Right ventricle myocardium inferior (tissue), 1 donor: ENCODE results near the gene DDIAS. TPM values are rescaled to one million over a fixed set of nuclear protein-coding genes. Genes with fewer than 3 reads are reported as not detected.
"Not testable (repeated sequence)": the region's sequence is repeated elsewhere in the genome, so short reads cannot be mapped to it uniquely, and the experiment has no call there.

Source experiments
- ATAC-seq: fragments of 200-7000 bp; cut with Tn5 transposase; one replicate; pipeline ENCODE4 v1.9.1; 2020; ENCODE audit warnings: mild to moderate bottlenecking, moderate library complexity
- DNase-seq: peaks from one replicate; pipeline ENCODE4 v3.0.0; 2021; ENCODE audit errors: missing footprints
- intact Hi-C: fragments of 100-400 bp; cut with DNase I; formaldehyde crosslinking; loops from one replicate; pipeline ENCODE4 v1.11.0; 2022
- long read RNA-seq: library from polyadenylated mRNA; unstranded; transcript quantifications from one replicate; pipeline ENCODE4 v2.0.0, GENCODE V29; 2021
- total RNA-seq: library from RNA; stranded (reverse); fragmentation: NEBNext Ultra II Directional; extraction: Animal tissue kit (Norgen Biotek cat#: 25700); gene quantifications from one replicate; pipeline ENCODE4 v1.2.1, GENCODE V29; 2021
- donor health status: DM: no; HTN: yes; CAD: no; lungs with severe emphysema.

Gene DDIAS, protein sequence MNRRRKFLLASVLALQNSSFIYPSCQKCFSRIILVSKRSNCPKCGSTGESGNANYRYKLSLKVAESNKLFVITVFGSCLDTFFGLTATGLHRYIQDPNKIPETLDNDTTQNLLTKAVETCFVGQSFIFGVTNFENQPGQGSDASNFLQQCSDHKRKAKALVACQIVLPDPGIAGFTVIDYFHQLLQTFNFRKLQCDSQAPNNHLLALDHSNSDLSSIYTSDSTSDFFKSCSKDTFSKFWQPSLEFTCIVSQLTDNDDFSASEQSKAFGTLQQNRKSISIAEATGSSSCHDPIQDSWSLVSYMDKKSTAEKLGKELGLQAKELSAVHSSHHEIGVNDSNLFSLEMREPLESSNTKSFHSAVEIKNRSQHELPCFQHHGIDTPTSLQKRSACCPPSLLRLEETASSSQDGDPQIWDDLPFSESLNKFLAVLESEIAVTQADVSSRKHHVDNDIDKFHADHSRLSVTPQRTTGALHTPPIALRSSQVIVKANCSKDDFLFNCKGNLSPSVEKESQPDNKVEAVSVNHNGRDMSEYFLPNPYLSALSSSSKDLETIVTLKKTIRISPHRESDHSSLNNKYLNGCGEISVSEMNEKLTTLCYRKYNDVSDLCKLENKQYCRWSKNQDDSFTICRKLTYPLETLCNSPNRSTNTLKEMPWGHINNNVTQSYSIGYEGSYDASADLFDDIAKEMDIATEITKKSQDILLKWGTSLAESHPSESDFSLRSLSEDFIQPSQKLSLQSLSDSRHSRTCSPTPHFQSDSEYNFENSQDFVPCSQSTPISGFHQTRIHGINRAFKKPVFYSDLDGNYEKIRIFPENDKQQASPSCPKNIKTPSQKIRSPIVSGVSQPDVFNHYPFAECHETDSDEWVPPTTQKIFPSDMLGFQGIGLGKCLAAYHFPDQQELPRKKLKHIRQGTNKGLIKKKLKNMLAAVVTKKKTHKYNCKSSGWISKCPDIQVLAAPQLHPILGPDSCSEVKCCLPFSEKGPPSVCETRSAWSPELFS
- 0.95 TPM for total RNA-seq
- long read RNA-seq: 0 reads

GRCh38 chr11:82901165-82901921, at the start of gene DDIAS:
Gene DDIAS (plus strand): TSS chr11:82901736. CDS start chr11:82914739, 13,003 bp downstream.
- intact Hi-C loops: loop anchor here (1.0 to 10.0 kb wide), 4 partner anchors 173 to 385 kb away; partner anchors contain the start of genes ANKRD42, CCDC90B, PCF11 and RAB30
- ATAC-seq: peak; percentile 88

GRCh38 chr11:82854242-82854641, 47.3 kb upstream of the DDIAS start:
- no peak for ATAC-seq
- no peak for DNase-seq
- intact Hi-C loops: no loop called here

More at GRCh38 chr11:82901165-82901921, at the start of gene DDIAS:
- peak; percentile 96 for DNase-seq

DNA sequence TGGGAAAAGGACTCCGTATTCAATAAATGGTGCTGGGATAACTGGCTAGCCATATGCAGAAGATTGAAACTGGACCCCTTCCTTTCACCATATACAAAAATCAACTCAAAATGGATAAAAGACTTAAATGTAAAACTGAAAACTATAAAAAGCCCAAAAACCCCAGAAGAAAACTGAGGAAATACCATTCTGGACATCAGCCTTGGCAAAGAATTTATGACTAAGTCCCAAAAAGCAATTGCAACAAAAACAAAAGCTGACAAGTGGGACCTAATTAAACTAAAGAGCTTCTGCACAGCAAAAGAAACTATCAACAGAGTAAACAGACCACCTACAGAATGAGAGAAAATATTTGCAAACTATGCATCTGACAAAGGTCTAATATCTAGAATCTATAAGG, 46.6 kb upstream of the DDIAS start:
- intact Hi-C loops, ATAC-seq, DNase-seq: not testable (repeated sequence)

GRCh38 chr11:82855616-82856015, 45.9 kb upstream of the DDIAS start:
- intact Hi-C loops: no loop called here
- no peak for ATAC-seq
- DNase-seq: no peak

- DNase-seq (no peak), ATAC-seq (no peak)
- intact Hi-C loops: no loop called here
Observed at GRCh38 chr11:82857145-82857544, 44.4 kb upstream of the DDIAS start.

- ATAC-seq (no peak), DNase-seq (no peak)
- intact Hi-C loops: no loop called here
Observed at GRCh38 chr11:82858133-82858532, 43.4 kb upstream of the DDIAS start.

GRCh38 chr11:82858556-82859091, 42.9 kb upstream of the DDIAS start:
- intact Hi-C loops: no loop called here
- ATAC-seq (no peak), DNase-seq (no peak)

DNA sequence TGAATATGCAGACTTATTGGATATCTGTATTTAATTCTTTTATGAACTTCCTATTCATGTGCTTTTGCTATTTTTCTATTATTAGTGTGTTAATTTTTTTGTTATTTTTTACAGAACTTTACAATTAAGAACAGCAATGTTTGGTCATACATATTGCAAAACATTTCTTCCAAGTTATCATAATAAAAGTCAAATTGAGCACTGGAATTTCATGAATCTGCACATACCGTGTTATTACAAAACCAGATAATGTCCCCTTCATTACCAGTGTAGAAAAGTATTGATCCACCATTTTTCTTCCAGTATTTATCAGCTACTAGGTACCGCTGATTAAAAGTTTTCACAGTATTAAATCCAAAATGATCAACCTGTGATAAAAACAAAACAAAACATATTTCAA, 41.8 kb upstream of the DDIAS start:
- intact Hi-C loops: loop anchor here (5.0 to 10.0 kb wide), 2 partner anchors 65 to 142 kb away; no protein-coding TSS in a partner anchor
- ATAC-seq: no peak
- no peak for DNase-seq

DNA sequence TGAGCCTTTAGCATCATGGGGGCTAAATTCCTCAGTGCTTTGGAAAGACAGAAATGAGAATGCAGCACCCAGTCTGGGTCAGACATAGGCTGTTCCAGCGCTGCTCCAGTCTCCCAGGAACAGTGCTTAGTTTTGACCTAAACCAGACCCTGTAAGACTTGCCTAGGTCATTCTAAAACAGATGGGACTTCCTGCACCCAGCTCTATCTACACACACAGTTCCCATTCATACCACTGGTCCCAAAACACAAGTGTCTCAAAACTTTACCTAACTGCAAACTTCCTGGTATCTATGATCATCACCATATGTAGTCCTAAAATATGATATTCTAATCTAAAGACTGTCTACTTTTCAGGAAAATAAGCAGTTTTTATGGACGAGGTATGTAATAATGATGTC, 39.2 kb upstream of the DDIAS start:
- ATAC-seq (no peak), DNase-seq (no peak)
- intact Hi-C loops: loop anchor here (5.0 to 10.0 kb wide), 2 partner anchors 62 to 145 kb away; no protein-coding TSS in a partner anchor

DNA sequence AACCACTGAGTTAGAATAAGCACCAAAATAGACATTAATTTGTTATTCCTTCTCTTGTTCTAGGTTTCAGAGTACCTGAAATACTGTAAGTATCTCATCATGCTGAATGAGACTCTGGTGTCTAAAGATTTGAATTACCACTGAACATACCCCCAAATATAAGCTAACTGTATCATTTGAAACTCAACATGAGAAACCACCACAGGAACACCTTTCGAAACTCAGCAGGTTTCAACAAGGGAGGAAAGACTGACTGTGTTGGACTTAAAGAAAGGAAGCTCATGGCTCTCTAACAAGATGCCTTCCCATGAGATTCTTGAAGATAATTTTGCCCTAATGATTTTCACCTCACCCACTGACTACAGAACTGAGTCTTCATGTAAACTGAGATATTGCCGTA, 38.3 kb upstream of the DDIAS start:
- DNase-seq (no peak), ATAC-seq (no peak)
- intact Hi-C loops: loop anchor here (5.0 to 10.0 kb wide), 2 partner anchors 62 to 146 kb away; no protein-coding TSS in a partner anchor

GRCh38 chr11:82864268-82864667, 37.3 kb upstream of the DDIAS start:
- intact Hi-C loops: loop anchor here (5.0 to 10.0 kb wide), 2 partner anchors 61 to 147 kb away; no protein-coding TSS in a partner anchor
- peak; percentile 77 for ATAC-seq
- peak; percentile 69 for DNase-seq

- DNase-seq (no peak), ATAC-seq (no peak)
- intact Hi-C loops: loop anchor here (10.0 kb wide), 1 partner anchor 59 kb away; no protein-coding TSS in a partner anchor
Observed at GRCh38 chr11:82865841-82866240, 35.7 kb upstream of the DDIAS start.

GRCh38 chr11:82867495-82868082, 33.9 kb upstream of the DDIAS start:
- ATAC-seq: peak; percentile 19
- DNase-seq: no peak
- intact Hi-C loops: loop anchor here (2.0 to 10.0 kb wide), 2 partner anchors 31 to 57 kb away; no protein-coding TSS in a partner anchor

DNA sequence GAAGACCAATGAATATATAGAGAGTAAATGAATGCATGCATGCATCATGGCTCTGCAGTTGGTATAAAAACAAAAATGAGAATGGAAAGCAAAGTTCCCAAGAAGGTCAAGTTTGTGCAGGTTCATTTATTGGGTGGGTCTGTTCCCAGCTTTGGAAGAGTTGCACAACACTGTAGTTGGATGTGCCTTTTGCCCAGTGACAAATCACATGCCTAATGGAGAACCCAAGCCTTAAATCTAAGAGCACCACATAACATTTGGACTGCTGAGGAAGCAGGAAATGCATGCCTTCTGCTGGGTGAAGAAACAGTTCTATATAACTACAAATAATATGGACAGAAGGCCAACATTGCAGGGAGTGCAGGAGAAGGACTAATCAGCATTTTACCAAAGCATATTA, 31.9 kb upstream of the DDIAS start:
- intact Hi-C loops: loop anchor here (2.0 to 10.0 kb wide), 2 partner anchors 29 to 55 kb away; no protein-coding TSS in a partner anchor
- ATAC-seq (peak; percentile 51), DNase-seq (no peak)

DNA sequence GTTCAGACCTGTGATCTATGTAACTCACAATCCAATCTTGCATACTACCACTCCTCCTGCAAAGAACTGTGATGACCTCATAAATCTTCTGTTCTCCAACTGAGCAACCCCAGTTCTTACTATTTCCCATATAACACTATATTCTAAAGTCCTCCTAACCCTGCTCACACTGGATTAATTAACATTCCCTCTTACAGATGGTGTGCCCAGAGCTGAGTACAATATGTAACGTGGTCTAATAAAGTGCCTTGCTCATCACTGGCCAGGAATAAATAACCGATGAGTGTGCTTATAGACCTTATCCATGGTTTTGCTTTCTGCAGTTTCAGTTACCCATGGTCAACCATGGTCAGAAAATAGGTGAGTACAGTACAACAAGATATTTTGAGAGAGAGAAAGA, 29.9 kb upstream of the DDIAS start:
- intact Hi-C loops: no loop called here
- DNase-seq: no peak
- ATAC-seq: no peak

GRCh38 chr11:82872377-82873150, 29.0 kb upstream of the DDIAS start:
- ATAC-seq (no peak), DNase-seq (no peak)
- intact Hi-C loops: no loop called here

- no peak for ATAC-seq
- DNase-seq: no peak
- intact Hi-C loops: no loop called here
Observed at GRCh38 chr11:82873919-82874333, 27.6 kb upstream of the DDIAS start.
